ENCODE data around the gene MYMX.

GRCh38 chr6:44230034-44230675 lies 13.4 kb downstream of the MYMX start:
- TF ChIP-seq, protein P1, sequence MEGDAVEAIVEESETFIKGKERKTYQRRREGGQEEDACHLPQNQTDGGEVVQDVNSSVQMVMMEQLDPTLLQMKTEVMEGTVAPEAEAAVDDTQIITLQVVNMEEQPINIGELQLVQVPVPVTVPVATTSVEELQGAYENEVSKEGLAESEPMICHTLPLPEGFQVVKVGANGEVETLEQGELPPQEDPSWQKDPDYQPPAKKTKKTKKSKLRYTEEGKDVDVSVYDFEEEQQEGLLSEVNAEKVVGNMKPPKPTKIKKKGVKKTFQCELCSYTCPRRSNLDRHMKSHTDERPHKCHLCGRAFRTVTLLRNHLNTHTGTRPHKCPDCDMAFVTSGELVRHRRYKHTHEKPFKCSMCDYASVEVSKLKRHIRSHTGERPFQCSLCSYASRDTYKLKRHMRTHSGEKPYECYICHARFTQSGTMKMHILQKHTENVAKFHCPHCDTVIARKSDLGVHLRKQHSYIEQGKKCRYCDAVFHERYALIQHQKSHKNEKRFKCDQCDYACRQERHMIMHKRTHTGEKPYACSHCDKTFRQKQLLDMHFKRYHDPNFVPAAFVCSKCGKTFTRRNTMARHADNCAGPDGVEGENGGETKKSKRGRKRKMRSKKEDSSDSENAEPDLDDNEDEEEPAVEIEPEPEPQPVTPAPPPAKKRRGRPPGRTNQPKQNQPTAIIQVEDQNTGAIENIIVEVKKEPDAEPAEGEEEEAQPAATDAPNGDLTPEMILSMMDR (IDR thresholded peaks at IDR 0.05) = no peak
- TF ChIP-seq, protein P2, sequence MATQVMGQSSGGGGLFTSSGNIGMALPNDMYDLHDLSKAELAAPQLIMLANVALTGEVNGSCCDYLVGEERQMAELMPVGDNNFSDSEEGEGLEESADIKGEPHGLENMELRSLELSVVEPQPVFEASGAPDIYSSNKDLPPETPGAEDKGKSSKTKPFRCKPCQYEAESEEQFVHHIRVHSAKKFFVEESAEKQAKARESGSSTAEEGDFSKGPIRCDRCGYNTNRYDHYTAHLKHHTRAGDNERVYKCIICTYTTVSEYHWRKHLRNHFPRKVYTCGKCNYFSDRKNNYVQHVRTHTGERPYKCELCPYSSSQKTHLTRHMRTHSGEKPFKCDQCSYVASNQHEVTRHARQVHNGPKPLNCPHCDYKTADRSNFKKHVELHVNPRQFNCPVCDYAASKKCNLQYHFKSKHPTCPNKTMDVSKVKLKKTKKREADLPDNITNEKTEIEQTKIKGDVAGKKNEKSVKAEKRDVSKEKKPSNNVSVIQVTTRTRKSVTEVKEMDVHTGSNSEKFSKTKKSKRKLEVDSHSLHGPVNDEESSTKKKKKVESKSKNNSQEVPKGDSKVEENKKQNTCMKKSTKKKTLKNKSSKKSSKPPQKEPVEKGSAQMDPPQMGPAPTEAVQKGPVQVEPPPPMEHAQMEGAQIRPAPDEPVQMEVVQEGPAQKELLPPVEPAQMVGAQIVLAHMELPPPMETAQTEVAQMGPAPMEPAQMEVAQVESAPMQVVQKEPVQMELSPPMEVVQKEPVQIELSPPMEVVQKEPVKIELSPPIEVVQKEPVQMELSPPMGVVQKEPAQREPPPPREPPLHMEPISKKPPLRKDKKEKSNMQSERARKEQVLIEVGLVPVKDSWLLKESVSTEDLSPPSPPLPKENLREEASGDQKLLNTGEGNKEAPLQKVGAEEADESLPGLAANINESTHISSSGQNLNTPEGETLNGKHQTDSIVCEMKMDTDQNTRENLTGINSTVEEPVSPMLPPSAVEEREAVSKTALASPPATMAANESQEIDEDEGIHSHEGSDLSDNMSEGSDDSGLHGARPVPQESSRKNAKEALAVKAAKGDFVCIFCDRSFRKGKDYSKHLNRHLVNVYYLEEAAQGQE (IDR thresholded peaks at IDR 0.05; ENCODE audit: insufficient read depth in 1 of 2, low read depth in 2 of 2, low read length in 1 of 2) = no peak
- TF ChIP-seq SIN3A (IDR thresholded peaks at IDR 0.05; ENCODE audit: borderline replicate concordance, insufficient read depth, low read depth, low read length) = no peak
